Upper lobe of left lung (tissue), 4 donors: ENCODE results near the gene NECTIN4.

ENCODE experiments used
- CTCF ChIP-seq, 6 experiments: fragments of 450-650 bp in 4 of 6; fragments of 200-600 bp in 2 of 6; sonication (generic) in 2 of 6; IDR thresholded peaks; one replicate each; pipeline ENCODE4 v1.5.1; 2016 to 2019; ENCODE audit warnings: antibody characterized with exemption in 6 of 6
- POLR2A ChIP-seq, 4 donors: fragments of 450-650 bp; IDR thresholded peaks; one replicate each; pipeline ENCODE4 v1.5.1; 2016 to 2017; ENCODE audit warnings: antibody characterized with exemption in 4 of 4, mild to moderate bottlenecking in 2 of 4

GRCh38 chr1:161054805-161055204, 34.6 kb downstream of the NECTIN4 start:
- TF ChIP-seq CTCF (IDR thresholded peaks at IDR 0.05), result peak in 2 of 6 experiments; percentile 8 to 16
- TF ChIP-seq POLR2A (IDR thresholded peaks at IDR 0.05), result no peak
